ENCODE results near the gene NRXN2.

NRXN2 gene

GRCh38 chr11:64560139-64560771 is 162.7 kb downstream of the NRXN2 start:
- no peak for DNase-seq

- DNase-seq, result no peak
These were observed 163.5 kb downstream of the NRXN2 start for GRCh38 chr11:64559351-64560138.

- no peak for DNase-seq
These were observed 164.1 kb downstream of the NRXN2 start for GRCh38 chr11:64558869-64559268.

GRCh38 chr11:64558065-64558745 is 164.8 kb downstream of the NRXN2 start:
- DNase-seq, result no peak

- DNase-seq, result no peak
These were observed 166.2 kb downstream of the NRXN2 start for GRCh38 chr11:64556721-64557250.

Data from NCI-H187 (cell line).